ENCODE results near the gene KRT13. TPM values are rescaled to one million over a fixed set of nuclear protein-coding genes. Genes with fewer than 3 reads are reported as not detected.

KRT13 gene
- total and polyA plus RNA-seq, 10 of the 15 experiments (the other 5 are each of a cell fraction or from before 2014, with no cell fraction given) = not detected

GRCh38 chr17:41468346-41468745 lies 37.1 kb downstream of the KRT13 start:
- intact Hi-C loops (cut with micrococcal nuclease; ENCODE audit: unreplicated experiment) (no loop called here), in situ Hi-C loops (cut with MboI) (no loop called here)
- Histone ChIP-seq H3K79me2 (ENCODE audit: control insufficient read depth, insufficient read depth, low read length) (no peaks in the 10 kb centered on the region), H3K9ac (ENCODE audit: control insufficient read depth, insufficient read depth, low read length) (no peak overlapping the region), H3K27ac (ENCODE audit: control insufficient read depth, insufficient read depth) (no peak overlapping the region), H3K4me3 (no peak overlapping the region), H3K27me3 (replicated peaks in 1 of 2; ENCODE audit: control insufficient read depth in 2 of 2, insufficient read depth in 2 of 2, low read length in 1 of 2) (no peaks in the 10 kb centered on the region; a peak in 1 of 4 replicates), H4K20me1 (ENCODE audit: control insufficient read depth, insufficient read depth) (no peaks in the 10 kb centered on the region), H3K4me2 (ENCODE audit: control insufficient read depth, insufficient read depth) (no peak overlapping the region), H3K9me3 (replicated peaks; ENCODE audit: control insufficient read depth, insufficient read depth, low read length) (no peaks in the 10 kb centered on the region), H3K4me1 (ENCODE audit: control insufficient read depth, insufficient read depth, low read length) (no peaks in the 10 kb centered on the region), H2AFZ (ENCODE audit: control insufficient read depth, low read depth, low read length) (no peak overlapping the region), H3K36me3 (ENCODE audit: control insufficient read depth in 2 of 2, insufficient read depth in 2 of 2, low read length in 1 of 2) (no peaks in the 10 kb centered on the region)
- CTCF ChIA-PET = no interaction called here
- no peak for TF ChIP-seq SUZ12 (IDR thresholded peaks at IDR 0.05; ENCODE audit: unreplicated experiment)
- POLR2A ChIA-PET = no interaction called here
- BruUV-seq (replicated peaks) = no TSS peak
- DNase-seq (ENCODE audit: low read depth, low spot score) (no peak), ATAC-seq (no peak), FAIRE-seq (no peak)
- SMC1A ChIA-PET (ENCODE audit: uncharacterized antibody, unreplicated experiment) = no interaction called here
- RAD21 ChIA-PET (ENCODE audit: unreplicated experiment) = no interaction called here

- DNase-seq (ENCODE audit: low read depth, low spot score) = no peak
- TF ChIP-seq BACH1 (IDR thresholded peaks at IDR 0.05; ENCODE audit: borderline replicate concordance) = no peak
- TF ChIP-seq NFYB (IDR thresholded peaks at IDR 0.05; ENCODE audit: insufficient read depth, low read depth, low read length) = no peak
- TF ChIP-seq GATAD2B (conservative IDR thresholded peaks at IDR 0.05; ENCODE audit: low read depth) = no peak
- TF ChIP-seq CHD2 (IDR thresholded peaks at IDR 0.05; ENCODE audit: borderline replicate concordance, low read depth, low read length) = no peak
- no peak for TF ChIP-seq MYB (IDR thresholded peaks at IDR 0.05; ENCODE audit: borderline replicate concordance, low read depth, low read length)
- no peak for TF ChIP-seq ZBTB4 (CRISPR knock-in tag; IDR thresholded peaks at IDR 0.05)
- TF ChIP-seq PRDM15 (CRISPR knock-in tag; IDR thresholded peaks at IDR 0.05) = no peak
- TF ChIP-seq IKZF1 (conservative IDR thresholded peaks at IDR 0.05) = no peak
- no peak for TF ChIP-seq SMARCA5 (IDR thresholded peaks at IDR 0.05)
- no peak for TF ChIP-seq RBBP5 (conservative IDR thresholded peaks at IDR 0.05)
Measured at GRCh38 chr17:41467561-41467960, 37.9 kb downstream of the KRT13 start.

More at GRCh38 chr17:41467561-41467960, 37.9 kb downstream of the KRT13 start:
- WGBS (ENCODE audit: insufficient coverage, insufficient replicate concordance, low lambda C conversion rate, missing lambda C conversion rate) = 16% methylated on average over 4 of the region's 4 CpGs
- no peaks in the 10 kb centered on the region; a peak in 2 of 4 replicates for H3K27me3 ChIP-seq (replicated peaks in 1 of 2; ENCODE audit: control insufficient read depth in 2 of 2, insufficient read depth in 2 of 2, low read length in 1 of 2)
- no peak overlapping the region for H3K4me2 ChIP-seq (ENCODE audit: control insufficient read depth, insufficient read depth)
- H3K4me3 ChIP-seq = no peak overlapping the region
- no peaks in the 10 kb centered on the region for H3K4me1 ChIP-seq (ENCODE audit: control insufficient read depth, insufficient read depth, low read length)
- intact Hi-C loops (cut with micrococcal nuclease; ENCODE audit: unreplicated experiment) = no loop called here
- CTCF ChIA-PET = interaction anchor here (1.3 kb wide), 1 partner anchor 11 kb away, joined by 3 read pairs; no protein-coding TSS in a partner anchor
- SMC1A ChIA-PET (ENCODE audit: uncharacterized antibody, unreplicated experiment) = no interaction called here
- H4K20me1 ChIP-seq (ENCODE audit: control insufficient read depth, insufficient read depth) = no peaks in the 10 kb centered on the region
- H3K9me3 ChIP-seq (replicated peaks; ENCODE audit: control insufficient read depth, insufficient read depth, low read length) = no peaks in the 10 kb centered on the region
- H2AFZ ChIP-seq (ENCODE audit: control insufficient read depth, low read depth, low read length) = no peak overlapping the region
- no peak for ATAC-seq
- RAD21 ChIA-PET (ENCODE audit: unreplicated experiment) = no interaction called here
- H3K79me2 ChIP-seq (ENCODE audit: control insufficient read depth, insufficient read depth, low read length) = no peaks in the 10 kb centered on the region
- H3K9ac ChIP-seq (ENCODE audit: control insufficient read depth, insufficient read depth, low read length) = no peak overlapping the region
- no peak overlapping the region for H3K27ac ChIP-seq (ENCODE audit: control insufficient read depth, insufficient read depth)
- H3K36me3 ChIP-seq (ENCODE audit: control insufficient read depth in 2 of 2, insufficient read depth in 2 of 2, low read length in 1 of 2) = no peaks in the 10 kb centered on the region
- no TSS peak for BruUV-seq (replicated peaks)
- POLR2A ChIA-PET = no interaction called here
- in situ Hi-C loops (cut with MboI) = no loop called here
- FAIRE-seq = no peak
